ENCODE data around the gene RGMA.

Gene RGMA

DNA sequence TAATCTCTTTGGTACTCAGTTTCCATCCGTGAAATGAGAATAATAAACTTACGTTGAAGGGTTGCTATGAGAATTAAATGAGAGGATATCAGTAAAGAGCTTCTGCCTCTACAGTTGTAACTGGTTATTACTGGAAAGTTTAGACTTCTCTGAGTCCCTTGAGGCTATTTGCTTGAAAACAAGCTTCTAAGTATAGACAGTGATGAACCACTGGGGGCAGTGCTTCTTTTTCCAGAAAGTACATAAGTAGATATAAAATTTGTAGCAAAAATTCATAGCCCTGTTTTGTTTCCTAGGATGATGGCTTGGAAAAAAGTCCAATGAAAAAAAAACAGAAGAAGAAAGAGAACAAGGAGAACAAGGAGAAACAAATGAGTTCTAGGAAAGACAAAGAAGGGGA lies 87.1 kb downstream of the RGMA start:
- DNase-seq, result no peak

DNA sequence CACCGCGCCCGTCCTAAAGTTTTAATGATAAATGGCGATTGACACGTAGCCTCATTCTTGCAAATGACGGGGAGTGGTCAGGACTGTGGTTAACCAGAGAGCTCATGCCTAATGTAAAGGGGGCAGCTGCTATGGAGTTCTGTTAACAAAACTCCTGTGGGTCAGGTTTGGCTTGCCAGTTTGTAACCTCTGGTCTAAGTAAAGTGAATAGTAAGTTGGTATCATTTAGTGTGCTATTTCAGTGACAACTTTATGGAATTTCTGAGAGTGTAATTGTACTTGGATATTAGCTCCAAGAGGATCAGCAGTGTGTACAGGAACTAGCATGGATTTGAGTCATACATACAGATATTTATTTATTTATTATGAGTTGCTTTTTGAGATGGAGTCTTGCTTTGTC lies 87.9 kb downstream of the RGMA start:
- no peak for DNase-seq

DNA sequence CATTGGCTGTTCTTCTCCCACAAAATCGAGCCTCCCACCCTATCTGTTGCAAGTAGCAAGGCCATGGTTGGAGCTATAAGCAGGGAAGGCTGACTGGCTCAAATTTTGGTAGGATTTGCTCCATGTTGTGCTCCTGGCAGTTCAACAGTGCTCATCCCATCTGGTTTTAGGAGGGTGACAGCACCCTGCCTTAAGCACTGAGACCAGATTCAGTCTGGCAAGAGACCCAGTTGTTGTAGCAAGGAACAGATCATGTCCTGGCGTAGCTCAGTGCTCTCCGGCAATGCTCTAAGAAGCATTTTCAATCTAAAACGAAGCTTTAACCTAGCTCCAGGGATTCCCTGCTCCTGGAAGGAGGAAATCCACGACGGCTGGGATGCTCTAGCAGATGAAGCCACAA lies 91.2 kb downstream of the RGMA start:
- DNase-seq, result no peak

DNA sequence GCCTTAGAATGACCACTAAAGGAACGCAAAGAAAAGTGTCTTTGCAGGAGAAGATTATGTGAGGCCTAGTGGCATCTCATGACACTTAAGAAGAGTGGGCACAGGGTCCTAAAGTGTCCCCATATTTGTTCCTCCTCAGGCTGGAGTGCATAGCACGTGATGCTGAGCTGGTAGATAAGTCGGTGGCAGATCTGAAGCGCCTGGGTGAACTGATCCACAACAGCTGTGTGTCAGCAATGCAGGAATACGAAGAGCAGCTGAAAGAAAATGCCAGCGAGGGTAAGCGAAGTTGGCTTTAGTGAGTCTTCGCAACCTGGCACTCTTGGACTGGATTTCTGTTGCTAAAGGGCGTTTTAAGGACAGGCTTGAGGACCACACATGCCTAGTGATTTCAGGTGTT lies 96.3 kb downstream of the RGMA start:
- DNase-seq, result no peak

DNA sequence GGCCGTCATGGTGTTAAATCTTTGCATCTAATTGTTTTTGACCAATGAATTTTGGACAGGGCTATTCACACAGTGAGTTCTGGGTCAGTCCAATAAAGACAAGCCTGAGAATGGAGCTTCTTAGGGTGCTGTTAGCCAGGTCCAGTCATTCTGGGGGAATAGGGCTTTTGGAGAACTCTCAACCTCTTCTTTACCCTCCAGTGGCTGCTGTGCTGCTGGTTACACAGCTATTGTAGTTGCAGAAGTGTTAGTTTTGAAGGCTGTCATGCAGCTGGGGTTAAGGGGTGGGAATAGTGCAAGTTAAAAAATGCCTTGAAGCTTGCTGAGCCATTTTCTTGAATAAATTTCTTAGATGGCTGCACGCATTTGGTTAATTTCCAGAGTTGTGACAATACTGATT lies 99.0 kb downstream of the RGMA start:
- DNase-seq, result no peak

DNA sequence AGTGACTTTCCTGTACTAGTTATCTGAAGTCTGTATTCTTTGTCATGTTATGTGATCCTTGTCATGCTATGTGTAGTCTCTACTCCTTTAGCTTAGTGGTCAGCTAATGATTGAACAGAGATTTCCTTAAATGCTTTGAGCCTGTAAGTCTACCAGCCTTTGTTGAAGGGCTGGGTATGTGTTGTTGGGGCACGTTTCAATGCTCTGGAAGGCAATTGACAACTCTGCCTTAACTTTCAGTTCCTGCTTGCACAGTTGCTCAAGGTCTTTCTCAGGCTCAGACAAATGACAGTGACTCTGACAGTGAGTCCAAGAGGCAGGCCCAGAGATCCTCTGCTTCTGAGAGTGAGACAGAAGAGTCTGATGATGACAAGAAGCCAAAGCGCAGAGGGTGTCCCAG lies 99.5 kb downstream of the RGMA start:
- DNase-seq, result no peak

Measured in stimulated activated CD8-positive, alpha-beta memory T cell treated with anti-CD3 and anti-CD28 coated beads, Interleukin-4, amount 100 ng/mL, for 48 hours (primary cell).